ENCODE results near the gene NECTIN3.

The NECTIN3 gene

GRCh38 chr3:111164621-111165020 lies 93.0 kb downstream of the NECTIN3 start:
- TF ChIP-seq ZBTB7A (IDR thresholded peaks at IDR 0.05; ENCODE audit: low read depth) (no peak), TCF12 (IDR thresholded peaks at IDR 0.05; ENCODE audit: low read depth) (no peak), NFIC (IDR thresholded peaks at IDR 0.05) (no peak), EP300 (IDR thresholded peaks at IDR 0.05; ENCODE audit: borderline replicate concordance) (no peak), USF1 (IDR thresholded peaks at IDR 0.05) (no peak), TEAD4 (IDR thresholded peaks at IDR 0.05) (no peak), EGR1 (IDR thresholded peaks at IDR 0.05) (no peak), CREB1 (IDR thresholded peaks at IDR 0.05; ENCODE audit: low read depth) (no peak), RAD21 (IDR thresholded peaks at IDR 0.05; ENCODE audit: low read depth) (no peak), FOXM1 (IDR thresholded peaks at IDR 0.05; ENCODE audit: borderline replicate concordance, low read depth) (no peak), TAF1 (IDR thresholded peaks at IDR 0.05; ENCODE audit: low read depth) (no peak), YY1 (IDR thresholded peaks at IDR 0.05; ENCODE audit: low read depth) (no peak), CEBPB (IDR thresholded peaks at IDR 0.05) (no peak)
- TF ChIP-seq, protein P1, sequence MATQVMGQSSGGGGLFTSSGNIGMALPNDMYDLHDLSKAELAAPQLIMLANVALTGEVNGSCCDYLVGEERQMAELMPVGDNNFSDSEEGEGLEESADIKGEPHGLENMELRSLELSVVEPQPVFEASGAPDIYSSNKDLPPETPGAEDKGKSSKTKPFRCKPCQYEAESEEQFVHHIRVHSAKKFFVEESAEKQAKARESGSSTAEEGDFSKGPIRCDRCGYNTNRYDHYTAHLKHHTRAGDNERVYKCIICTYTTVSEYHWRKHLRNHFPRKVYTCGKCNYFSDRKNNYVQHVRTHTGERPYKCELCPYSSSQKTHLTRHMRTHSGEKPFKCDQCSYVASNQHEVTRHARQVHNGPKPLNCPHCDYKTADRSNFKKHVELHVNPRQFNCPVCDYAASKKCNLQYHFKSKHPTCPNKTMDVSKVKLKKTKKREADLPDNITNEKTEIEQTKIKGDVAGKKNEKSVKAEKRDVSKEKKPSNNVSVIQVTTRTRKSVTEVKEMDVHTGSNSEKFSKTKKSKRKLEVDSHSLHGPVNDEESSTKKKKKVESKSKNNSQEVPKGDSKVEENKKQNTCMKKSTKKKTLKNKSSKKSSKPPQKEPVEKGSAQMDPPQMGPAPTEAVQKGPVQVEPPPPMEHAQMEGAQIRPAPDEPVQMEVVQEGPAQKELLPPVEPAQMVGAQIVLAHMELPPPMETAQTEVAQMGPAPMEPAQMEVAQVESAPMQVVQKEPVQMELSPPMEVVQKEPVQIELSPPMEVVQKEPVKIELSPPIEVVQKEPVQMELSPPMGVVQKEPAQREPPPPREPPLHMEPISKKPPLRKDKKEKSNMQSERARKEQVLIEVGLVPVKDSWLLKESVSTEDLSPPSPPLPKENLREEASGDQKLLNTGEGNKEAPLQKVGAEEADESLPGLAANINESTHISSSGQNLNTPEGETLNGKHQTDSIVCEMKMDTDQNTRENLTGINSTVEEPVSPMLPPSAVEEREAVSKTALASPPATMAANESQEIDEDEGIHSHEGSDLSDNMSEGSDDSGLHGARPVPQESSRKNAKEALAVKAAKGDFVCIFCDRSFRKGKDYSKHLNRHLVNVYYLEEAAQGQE (IDR thresholded peaks at IDR 0.05; ENCODE audit: low read depth), result no peak
- TF ChIP-seq, protein P2, sequence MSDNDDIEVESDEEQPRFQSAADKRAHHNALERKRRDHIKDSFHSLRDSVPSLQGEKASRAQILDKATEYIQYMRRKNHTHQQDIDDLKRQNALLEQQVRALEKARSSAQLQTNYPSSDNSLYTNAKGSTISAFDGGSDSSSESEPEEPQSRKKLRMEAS (IDR thresholded peaks at IDR 0.05), result no peak

GRCh38 chr3:111165411-111165810 lies 93.8 kb downstream of the NECTIN3 start:
- TF ChIP-seq TAF1 (IDR thresholded peaks at IDR 0.05; ENCODE audit: low read depth) (no peak), YY1 (IDR thresholded peaks at IDR 0.05; ENCODE audit: low read depth) (no peak), CREB1 (IDR thresholded peaks at IDR 0.05; ENCODE audit: low read depth) (no peak), RAD21 (IDR thresholded peaks at IDR 0.05; ENCODE audit: low read depth) (no peak), CEBPB (IDR thresholded peaks at IDR 0.05) (no peak), NFIC (IDR thresholded peaks at IDR 0.05) (no peak), TEAD4 (IDR thresholded peaks at IDR 0.05) (no peak), ZBTB7A (IDR thresholded peaks at IDR 0.05; ENCODE audit: low read depth) (no peak)
- TF ChIP-seq, protein P2 (IDR thresholded peaks at IDR 0.05), result no peak

GRCh38 chr3:111173328-111173900 lies 101.8 kb downstream of the NECTIN3 start:
- TF ChIP-seq TEAD4 (IDR thresholded peaks at IDR 0.05) (peak; percentile 54), EP300 (IDR thresholded peaks at IDR 0.05; ENCODE audit: borderline replicate concordance) (0 out of 2 replicates have a peak, but pooled peaks have one; percentile 13), EGR1 (IDR thresholded peaks at IDR 0.05) (no peak)

DNA sequence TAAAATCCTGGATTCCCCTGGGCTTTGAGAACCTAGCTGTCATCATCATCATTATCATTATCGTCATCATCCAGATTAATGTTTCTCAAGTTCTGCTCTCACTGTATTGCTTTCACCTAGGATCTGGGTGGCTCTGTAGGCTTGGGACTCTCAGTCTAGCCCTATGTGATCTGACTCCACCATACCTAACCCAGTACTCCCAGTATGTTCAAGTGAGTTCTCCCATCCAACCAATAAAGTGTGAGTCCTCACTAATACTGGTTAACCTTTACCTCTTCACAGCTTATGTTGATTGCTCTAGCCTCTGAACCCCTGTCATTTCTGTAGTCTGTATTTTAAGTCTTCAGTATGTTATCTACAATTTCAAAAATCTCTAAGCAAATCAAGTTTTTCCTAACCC lies 102.3 kb downstream of the NECTIN3 start:
- TF ChIP-seq EGR1 (IDR thresholded peaks at IDR 0.05) (no peak), YY1 (IDR thresholded peaks at IDR 0.05; ENCODE audit: low read depth) (no peak)

- TF ChIP-seq YY1 (IDR thresholded peaks at IDR 0.05; ENCODE audit: low read depth), result no peak
- TF ChIP-seq EP300 (IDR thresholded peaks at IDR 0.05; ENCODE audit: borderline replicate concordance), result no peak
- TF ChIP-seq CEBPB (IDR thresholded peaks at IDR 0.05), result no peak
Measured at GRCh38 chr3:111190518-111190917, 118.9 kb downstream of the NECTIN3 start.

DNA sequence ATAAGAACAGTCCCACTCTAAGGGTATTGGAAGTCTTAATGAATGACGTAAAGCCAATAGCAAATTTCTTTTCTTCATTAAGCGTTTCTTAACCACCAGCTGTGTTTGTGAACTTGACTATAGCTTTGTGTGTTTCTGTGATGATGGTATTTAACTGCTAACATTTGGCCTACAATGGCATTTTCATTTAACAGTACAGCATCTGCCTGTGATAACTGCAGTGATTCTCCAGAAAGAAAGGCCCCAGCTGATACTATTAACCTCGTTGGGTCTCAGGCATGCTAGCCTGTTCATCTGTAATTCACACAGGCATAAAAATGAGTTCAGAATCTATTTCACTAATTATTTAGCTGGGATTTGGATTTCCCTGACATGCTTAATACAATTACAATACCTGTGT lies 121.9 kb downstream of the NECTIN3 start:
- no peak for TF ChIP-seq CREB1 (IDR thresholded peaks at IDR 0.05; ENCODE audit: low read depth)
- TF ChIP-seq, protein P2 (IDR thresholded peaks at IDR 0.05), result no peak
- no peak for TF ChIP-seq NFIC (IDR thresholded peaks at IDR 0.05)
- TF ChIP-seq TCF12 (IDR thresholded peaks at IDR 0.05; ENCODE audit: low read depth), result no peak
- no peak for TF ChIP-seq TAF1 (IDR thresholded peaks at IDR 0.05; ENCODE audit: low read depth)
- no peak for TF ChIP-seq EP300 (IDR thresholded peaks at IDR 0.05; ENCODE audit: borderline replicate concordance)
- no peak for TF ChIP-seq CEBPB (IDR thresholded peaks at IDR 0.05)
- no peak for TF ChIP-seq RAD21 (IDR thresholded peaks at IDR 0.05; ENCODE audit: low read depth)
- TF ChIP-seq EGR1 (IDR thresholded peaks at IDR 0.05), result no peak
- TF ChIP-seq USF1 (IDR thresholded peaks at IDR 0.05), result no peak
- TF ChIP-seq, protein P1 (IDR thresholded peaks at IDR 0.05; ENCODE audit: low read depth), result no peak
- TF ChIP-seq YY1 (IDR thresholded peaks at IDR 0.05; ENCODE audit: low read depth), result no peak
- TF ChIP-seq FOXM1 (IDR thresholded peaks at IDR 0.05; ENCODE audit: borderline replicate concordance, low read depth), result no peak
- no peak for TF ChIP-seq ZBTB7A (IDR thresholded peaks at IDR 0.05; ENCODE audit: low read depth)
- TF ChIP-seq TEAD4 (IDR thresholded peaks at IDR 0.05), result no peak

Data from Ishikawa (cell line).